Measurements from ENCODE around the gene TLE1. TPM values are rescaled to one million over a fixed set of nuclear protein-coding genes. Genes with fewer than 3 reads are reported as not detected.

Gene TLE1
- total RNA-seq, 1 experiment from 2014 or later = 97.7 TPM

GRCh38 chr9:81694541-81694940, 5.2 kb upstream of the TLE1 start (continued):
- TF ChIP-seq, protein P1, sequence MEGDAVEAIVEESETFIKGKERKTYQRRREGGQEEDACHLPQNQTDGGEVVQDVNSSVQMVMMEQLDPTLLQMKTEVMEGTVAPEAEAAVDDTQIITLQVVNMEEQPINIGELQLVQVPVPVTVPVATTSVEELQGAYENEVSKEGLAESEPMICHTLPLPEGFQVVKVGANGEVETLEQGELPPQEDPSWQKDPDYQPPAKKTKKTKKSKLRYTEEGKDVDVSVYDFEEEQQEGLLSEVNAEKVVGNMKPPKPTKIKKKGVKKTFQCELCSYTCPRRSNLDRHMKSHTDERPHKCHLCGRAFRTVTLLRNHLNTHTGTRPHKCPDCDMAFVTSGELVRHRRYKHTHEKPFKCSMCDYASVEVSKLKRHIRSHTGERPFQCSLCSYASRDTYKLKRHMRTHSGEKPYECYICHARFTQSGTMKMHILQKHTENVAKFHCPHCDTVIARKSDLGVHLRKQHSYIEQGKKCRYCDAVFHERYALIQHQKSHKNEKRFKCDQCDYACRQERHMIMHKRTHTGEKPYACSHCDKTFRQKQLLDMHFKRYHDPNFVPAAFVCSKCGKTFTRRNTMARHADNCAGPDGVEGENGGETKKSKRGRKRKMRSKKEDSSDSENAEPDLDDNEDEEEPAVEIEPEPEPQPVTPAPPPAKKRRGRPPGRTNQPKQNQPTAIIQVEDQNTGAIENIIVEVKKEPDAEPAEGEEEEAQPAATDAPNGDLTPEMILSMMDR (IDR thresholded peaks at IDR 0.05) = no peak
- no peak for TF ChIP-seq ZNF416 (CRISPR knock-in tag; IDR thresholded peaks at IDR 0.05)

DNA sequence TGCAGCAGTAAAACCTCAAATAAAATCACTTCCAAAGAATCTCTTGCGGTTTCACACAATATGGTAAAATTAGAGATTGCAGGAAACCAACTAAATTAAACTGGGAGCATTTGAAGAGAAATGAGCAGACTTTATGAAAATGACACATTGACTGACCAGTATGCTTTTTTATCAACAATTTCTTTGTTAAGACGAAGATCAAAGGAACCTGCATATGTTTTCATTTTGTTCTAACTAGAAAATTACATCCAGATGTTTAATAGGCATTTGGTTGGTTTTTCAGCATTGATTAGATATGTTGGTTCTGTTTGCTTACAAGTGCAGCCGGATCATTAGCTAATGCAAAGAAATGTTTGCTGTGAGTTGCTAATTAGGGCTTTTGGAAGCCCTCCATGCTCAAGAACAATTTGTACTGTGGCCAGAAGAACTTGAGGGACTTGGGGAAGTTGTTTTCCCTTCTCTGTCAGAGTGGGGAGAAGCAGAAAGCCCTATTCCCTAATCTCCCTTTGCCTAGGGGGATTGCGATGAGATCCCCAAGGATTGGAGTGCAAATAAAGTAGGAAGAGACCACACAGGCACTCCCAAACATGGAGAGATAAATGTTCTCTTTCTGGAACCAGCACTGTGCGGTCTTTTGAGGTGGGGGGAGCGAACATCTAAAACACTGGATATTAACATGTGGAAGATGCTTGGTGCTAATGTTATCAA, 4.5 kb upstream of the TLE1 start:
- H3K27me3 Mint-ChIP-seq (ENCODE audit: low read depth) = peaks cover 14% of the 10 kb centered on the region
- ATAC-seq (no peak), DNase-seq (ENCODE audit: low spot score) (no peak)
- H3K27ac Mint-ChIP-seq = peak overlapping the region; percentile 62
- TF ChIP-seq, protein P2, sequence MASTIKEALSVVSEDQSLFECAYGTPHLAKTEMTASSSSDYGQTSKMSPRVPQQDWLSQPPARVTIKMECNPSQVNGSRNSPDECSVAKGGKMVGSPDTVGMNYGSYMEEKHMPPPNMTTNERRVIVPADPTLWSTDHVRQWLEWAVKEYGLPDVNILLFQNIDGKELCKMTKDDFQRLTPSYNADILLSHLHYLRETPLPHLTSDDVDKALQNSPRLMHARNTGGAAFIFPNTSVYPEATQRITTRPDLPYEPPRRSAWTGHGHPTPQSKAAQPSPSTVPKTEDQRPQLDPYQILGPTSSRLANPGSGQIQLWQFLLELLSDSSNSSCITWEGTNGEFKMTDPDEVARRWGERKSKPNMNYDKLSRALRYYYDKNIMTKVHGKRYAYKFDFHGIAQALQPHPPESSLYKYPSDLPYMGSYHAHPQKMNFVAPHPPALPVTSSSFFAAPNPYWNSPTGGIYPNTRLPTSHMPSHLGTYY (CRISPR knock-in tag; IDR thresholded peaks at IDR 0.05) = no peak
- no peak for TF ChIP-seq HMGA2 (CRISPR knock-in tag; IDR thresholded peaks at IDR 0.05)
- TF ChIP-seq, protein P3, sequence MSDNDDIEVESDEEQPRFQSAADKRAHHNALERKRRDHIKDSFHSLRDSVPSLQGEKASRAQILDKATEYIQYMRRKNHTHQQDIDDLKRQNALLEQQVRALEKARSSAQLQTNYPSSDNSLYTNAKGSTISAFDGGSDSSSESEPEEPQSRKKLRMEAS (CRISPR knock-in tag; IDR thresholded peaks at IDR 0.05) = no peak
- no peak for TF ChIP-seq TP53 (CRISPR knock-in tag; IDR thresholded peaks at IDR 0.05)
- TF ChIP-seq, protein P4, sequence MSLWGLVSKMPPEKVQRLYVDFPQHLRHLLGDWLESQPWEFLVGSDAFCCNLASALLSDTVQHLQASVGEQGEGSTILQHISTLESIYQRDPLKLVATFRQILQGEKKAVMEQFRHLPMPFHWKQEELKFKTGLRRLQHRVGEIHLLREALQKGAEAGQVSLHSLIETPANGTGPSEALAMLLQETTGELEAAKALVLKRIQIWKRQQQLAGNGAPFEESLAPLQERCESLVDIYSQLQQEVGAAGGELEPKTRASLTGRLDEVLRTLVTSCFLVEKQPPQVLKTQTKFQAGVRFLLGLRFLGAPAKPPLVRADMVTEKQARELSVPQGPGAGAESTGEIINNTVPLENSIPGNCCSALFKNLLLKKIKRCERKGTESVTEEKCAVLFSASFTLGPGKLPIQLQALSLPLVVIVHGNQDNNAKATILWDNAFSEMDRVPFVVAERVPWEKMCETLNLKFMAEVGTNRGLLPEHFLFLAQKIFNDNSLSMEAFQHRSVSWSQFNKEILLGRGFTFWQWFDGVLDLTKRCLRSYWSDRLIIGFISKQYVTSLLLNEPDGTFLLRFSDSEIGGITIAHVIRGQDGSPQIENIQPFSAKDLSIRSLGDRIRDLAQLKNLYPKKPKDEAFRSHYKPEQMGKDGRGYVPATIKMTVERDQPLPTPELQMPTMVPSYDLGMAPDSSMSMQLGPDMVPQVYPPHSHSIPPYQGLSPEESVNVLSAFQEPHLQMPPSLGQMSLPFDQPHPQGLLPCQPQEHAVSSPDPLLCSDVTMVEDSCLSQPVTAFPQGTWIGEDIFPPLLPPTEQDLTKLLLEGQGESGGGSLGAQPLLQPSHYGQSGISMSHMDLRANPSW (CRISPR knock-in tag; conservative IDR thresholded peaks at IDR 0.05; ENCODE audit: low read depth) = no peak
- no peak for TF ChIP-seq NR3C1 (CRISPR knock-in tag; conservative IDR thresholded peaks at IDR 0.05; ENCODE audit: low read depth)
- no peak for TF ChIP-seq SOX15 (CRISPR knock-in tag; IDR thresholded peaks at IDR 0.05)
- no peak for TF ChIP-seq ESRRA (CRISPR knock-in tag; IDR thresholded peaks at IDR 0.05; ENCODE audit: borderline replicate concordance)
- TF ChIP-seq, protein P5, sequence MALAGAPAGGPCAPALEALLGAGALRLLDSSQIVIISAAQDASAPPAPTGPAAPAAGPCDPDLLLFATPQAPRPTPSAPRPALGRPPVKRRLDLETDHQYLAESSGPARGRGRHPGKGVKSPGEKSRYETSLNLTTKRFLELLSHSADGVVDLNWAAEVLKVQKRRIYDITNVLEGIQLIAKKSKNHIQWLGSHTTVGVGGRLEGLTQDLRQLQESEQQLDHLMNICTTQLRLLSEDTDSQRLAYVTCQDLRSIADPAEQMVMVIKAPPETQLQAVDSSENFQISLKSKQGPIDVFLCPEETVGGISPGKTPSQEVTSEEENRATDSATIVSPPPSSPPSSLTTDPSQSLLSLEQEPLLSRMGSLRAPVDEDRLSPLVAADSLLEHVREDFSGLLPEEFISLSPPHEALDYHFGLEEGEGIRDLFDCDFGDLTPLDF (CRISPR knock-in tag; IDR thresholded peaks at IDR 0.05) = no peak
- peak overlapping the region; percentile 40 for H3K4me3 Mint-ChIP-seq
- H3K36me3 Mint-ChIP-seq = peaks cover 2% of the 10 kb centered on the region; the same call in 1 of the 2 replicates
- no peaks in the 10 kb centered on the region for H3K9me3 Mint-ChIP-seq
- H3K4me1 Mint-ChIP-seq = peaks cover 56% of the 10 kb centered on the region
- CTCF ChIA-PET = interaction anchor here (0.7 to 1.1 kb wide), 2 partner anchors 171 to 913 kb away, joined by 3 to 5 read pairs; no protein-coding TSS in a partner anchor
- POLR2A ChIA-PET = no interaction called here

GRCh38 chr9:81690251-81690851, 1.0 kb upstream of the TLE1 start:
- Mint-ChIP-seq H3K27me3 (ENCODE audit: low read depth) (peaks cover 14% of the 10 kb centered on the region), H3K4me1 (peaks cover 47% of the 10 kb centered on the region), H3K4me3 (peak overlapping the region; percentile 77), H3K9me3 (no peaks in the 10 kb centered on the region), H3K27ac (peak overlapping the region; percentile 80), H3K36me3 (peaks cover 2% of the 10 kb centered on the region; the same call in 1 of the 2 replicates)
- CTCF ChIA-PET = interaction anchor here (1.6 kb wide), 1 partner anchor 916 kb away, joined by 4 read pairs; no protein-coding TSS in a partner anchor
- POLR2A ChIA-PET = no interaction called here
- ATAC-seq (no peak), DNase-seq (ENCODE audit: low spot score) (peak; percentile 46)
- TF ChIP-seq ZNF532 (CRISPR knock-in tag; IDR thresholded peaks at IDR 0.05; ENCODE audit: borderline replicate concordance) (no peak), NR2C2 (CRISPR knock-in tag; IDR thresholded peaks at IDR 0.05) (no peak)
- TF ChIP-seq, protein P1 (IDR thresholded peaks at IDR 0.05) = no peak
- TF ChIP-seq, protein P5 (CRISPR knock-in tag; IDR thresholded peaks at IDR 0.05) = no peak
